ENCODE data around the gene GRIA4.
"Not testable (repeated sequence)": the region's sequence is repeated elsewhere in the genome, so short reads cannot be mapped to it uniquely, and the experiment has no call there.

The GRIA4 gene

DNA sequence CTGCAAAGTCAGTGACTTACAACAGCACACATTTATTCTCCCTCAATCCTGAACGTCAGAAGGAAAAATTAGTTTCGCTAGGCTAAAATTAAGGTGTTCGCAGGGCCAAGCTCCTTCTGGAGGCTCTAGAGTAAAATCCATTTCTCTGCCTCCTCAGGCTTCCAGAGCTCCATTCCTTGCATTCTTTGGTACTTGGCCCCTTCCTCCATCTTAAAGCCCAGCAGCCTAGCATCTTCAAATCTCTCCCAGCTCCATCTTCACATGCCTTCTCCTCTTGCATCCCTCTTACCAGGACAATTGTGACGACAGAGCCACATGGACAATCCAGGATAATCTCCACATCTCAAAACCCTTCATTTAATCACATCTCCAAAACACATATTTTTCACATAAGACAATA, 165.0 kb downstream of the GRIA4 start:
- no peaks in the 10 kb centered on the region for H3K27me3 ChIP-seq (ENCODE audit: control insufficient read depth in 2 of 2, insufficient read depth in 2 of 2, low read length in 2 of 2)
- no peaks in the 10 kb centered on the region for H3K4me1 ChIP-seq (ENCODE audit: control insufficient read depth in 2 of 2, insufficient read depth in 2 of 2, low read length in 2 of 2)
- no peaks in the 10 kb centered on the region for H3K36me3 ChIP-seq (ENCODE audit: control insufficient read depth in 2 of 2, insufficient read depth in 2 of 2, low read length in 2 of 2)
- H3K4me3 ChIP-seq (ENCODE audit: low read length in 2 of 2) = no peak overlapping the region
- H3K27ac ChIP-seq (ENCODE audit: low read depth in 2 of 2, low read length in 2 of 2) = no peak overlapping the region
- no peak overlapping the region for H3K9ac ChIP-seq (ENCODE audit: low read depth in 1 of 2, low read length in 2 of 2)
- no peaks in the 10 kb centered on the region for H3K9me3 ChIP-seq (ENCODE audit: control insufficient read depth in 2 of 2, low read length in 2 of 2)

DNA sequence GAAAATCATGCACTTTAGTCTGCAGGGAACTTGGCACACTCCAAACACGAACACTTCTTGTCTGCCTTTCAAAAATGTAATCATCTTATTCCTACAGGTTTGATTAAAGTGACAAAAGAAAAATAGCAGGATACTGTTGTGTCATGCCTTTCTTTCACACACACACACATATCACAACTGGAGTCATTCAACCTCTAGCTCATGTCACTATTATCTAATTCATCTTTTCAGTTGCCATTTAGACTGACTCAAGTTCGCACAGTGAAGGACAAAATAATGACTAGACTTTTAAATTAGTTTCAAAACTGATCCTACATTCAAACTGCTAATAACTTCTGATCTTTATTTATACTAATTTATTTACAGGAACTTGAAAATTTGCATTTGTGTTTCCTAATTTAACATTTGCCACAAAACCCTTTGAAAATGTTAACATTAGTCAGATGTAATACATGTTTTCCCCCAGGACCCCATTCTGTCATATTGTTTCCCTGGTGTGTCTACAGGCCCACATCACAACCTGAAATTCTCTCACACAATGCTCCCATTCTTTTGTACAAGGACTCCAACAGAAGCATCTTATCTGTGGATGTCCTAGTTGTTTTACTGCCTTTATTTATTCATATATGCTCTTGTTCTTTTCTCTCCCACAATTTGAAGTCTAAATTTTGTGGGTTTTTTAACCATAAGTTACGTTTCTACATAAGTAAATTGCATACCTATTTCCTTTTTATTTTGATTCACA, 171.1 kb downstream of the GRIA4 start:
- Histone ChIP-seq H3K4me3 (ENCODE audit: low read length in 2 of 2) (no peak overlapping the region), H3K9me3 (ENCODE audit: control insufficient read depth in 2 of 2, low read length in 2 of 2) (no peaks in the 10 kb centered on the region), H3K27ac (ENCODE audit: low read depth in 2 of 2, low read length in 2 of 2) (no peak overlapping the region), H3K36me3 (ENCODE audit: control insufficient read depth in 2 of 2, insufficient read depth in 2 of 2, low read length in 2 of 2) (no peaks in the 10 kb centered on the region), H3K27me3 (ENCODE audit: control insufficient read depth in 2 of 2, insufficient read depth in 2 of 2, low read length in 2 of 2) (no peaks in the 10 kb centered on the region), H3K9ac (ENCODE audit: low read depth in 1 of 2, low read length in 2 of 2) (no peak overlapping the region), H3K4me1 (ENCODE audit: control insufficient read depth in 2 of 2, insufficient read depth in 2 of 2, low read length in 2 of 2) (no peaks in the 10 kb centered on the region)

DNA sequence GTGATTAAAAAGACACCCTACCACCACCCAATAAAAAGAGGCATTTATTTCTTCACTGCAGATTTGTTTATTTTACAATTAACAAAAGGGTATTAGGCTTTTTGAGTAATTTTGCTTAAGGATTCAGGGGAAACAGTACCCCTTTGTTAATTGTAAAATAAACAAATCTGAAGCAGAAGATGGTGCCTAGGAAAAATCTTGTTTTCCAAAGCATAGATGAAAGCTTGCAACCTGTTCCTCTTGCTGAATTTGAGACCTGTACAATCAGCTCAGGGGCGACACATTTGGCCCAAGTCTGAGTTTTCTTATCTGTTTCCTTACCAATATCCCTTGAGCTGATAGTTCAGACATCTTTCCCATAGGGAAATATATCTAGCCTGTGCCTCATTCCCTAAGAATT, 171.9 kb downstream of the GRIA4 start:
- Histone ChIP-seq H3K36me3 (ENCODE audit: control insufficient read depth in 2 of 2, insufficient read depth in 2 of 2, low read length in 2 of 2) (no peaks in the 10 kb centered on the region), H3K4me3 (ENCODE audit: low read length in 2 of 2) (no peak overlapping the region), H3K9me3 (ENCODE audit: control insufficient read depth in 2 of 2, low read length in 2 of 2) (no peaks in the 10 kb centered on the region), H3K9ac (ENCODE audit: low read depth in 1 of 2, low read length in 2 of 2) (no peak overlapping the region), H3K27ac (ENCODE audit: low read depth in 2 of 2, low read length in 2 of 2) (no peak overlapping the region), H3K27me3 (ENCODE audit: control insufficient read depth in 2 of 2, insufficient read depth in 2 of 2, low read length in 2 of 2) (no peaks in the 10 kb centered on the region), H3K4me1 (ENCODE audit: control insufficient read depth in 2 of 2, insufficient read depth in 2 of 2, low read length in 2 of 2) (no peaks in the 10 kb centered on the region)

DNA sequence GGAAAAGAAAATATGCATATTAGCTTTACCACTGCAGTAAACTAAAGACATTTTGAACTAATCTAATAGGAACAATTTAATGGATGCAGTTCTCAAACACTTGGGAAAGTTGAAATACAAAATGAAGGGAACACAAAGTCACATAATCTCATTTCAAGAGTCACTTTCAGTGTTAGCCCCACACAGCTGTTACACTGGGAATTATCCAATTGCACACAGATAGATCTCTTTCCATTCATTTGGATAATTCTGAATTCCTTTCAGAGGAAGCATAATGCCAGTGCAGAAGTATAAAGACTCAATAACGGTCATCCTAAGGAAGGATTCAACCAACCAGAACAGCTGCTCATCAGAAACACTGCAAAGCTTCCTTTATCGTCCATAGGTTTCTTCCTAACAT, 173.3 kb downstream of the GRIA4 start:
- Histone ChIP-seq H3K4me1 (ENCODE audit: control insufficient read depth in 2 of 2, insufficient read depth in 2 of 2, low read length in 2 of 2) (no peaks in the 10 kb centered on the region), H3K27ac (ENCODE audit: low read depth in 2 of 2, low read length in 2 of 2) (no peak overlapping the region), H3K27me3 (ENCODE audit: control insufficient read depth in 2 of 2, insufficient read depth in 2 of 2, low read length in 2 of 2) (no peaks in the 10 kb centered on the region), H3K36me3 (ENCODE audit: control insufficient read depth in 2 of 2, insufficient read depth in 2 of 2, low read length in 2 of 2) (no peaks in the 10 kb centered on the region), H3K9me3 (ENCODE audit: control insufficient read depth in 2 of 2, low read length in 2 of 2) (no peaks in the 10 kb centered on the region), H3K4me3 (ENCODE audit: low read length in 2 of 2) (no peak overlapping the region), H3K9ac (ENCODE audit: low read depth in 1 of 2, low read length in 2 of 2) (no peak overlapping the region)

DNA sequence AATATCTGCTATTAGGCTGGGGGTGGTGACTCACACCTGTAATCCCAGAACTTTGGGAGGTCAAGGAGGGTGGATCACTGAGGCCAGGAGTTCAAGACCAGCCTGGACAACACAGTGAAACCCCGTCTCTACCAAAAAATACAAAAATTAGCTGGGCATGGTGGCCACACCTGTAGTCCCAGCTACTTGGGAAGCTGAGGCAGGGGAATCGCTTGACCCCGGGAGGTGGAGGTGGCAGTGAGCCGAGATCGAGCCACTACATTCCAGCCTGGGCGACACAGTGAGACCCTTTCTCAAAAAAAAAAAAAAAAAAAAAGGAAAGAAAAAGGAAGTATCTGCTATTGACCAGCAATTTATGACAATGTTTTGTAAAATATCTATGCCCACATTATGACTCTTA, 176.0 kb downstream of the GRIA4 start:
- not testable (repeated sequence) for H3K36me3 ChIP-seq (ENCODE audit: control insufficient read depth in 2 of 2, insufficient read depth in 2 of 2, low read length in 2 of 2); H3K9me3 ChIP-seq (ENCODE audit: control insufficient read depth in 2 of 2, low read length in 2 of 2); H3K27me3 ChIP-seq (ENCODE audit: control insufficient read depth in 2 of 2, insufficient read depth in 2 of 2, low read length in 2 of 2)

DNA sequence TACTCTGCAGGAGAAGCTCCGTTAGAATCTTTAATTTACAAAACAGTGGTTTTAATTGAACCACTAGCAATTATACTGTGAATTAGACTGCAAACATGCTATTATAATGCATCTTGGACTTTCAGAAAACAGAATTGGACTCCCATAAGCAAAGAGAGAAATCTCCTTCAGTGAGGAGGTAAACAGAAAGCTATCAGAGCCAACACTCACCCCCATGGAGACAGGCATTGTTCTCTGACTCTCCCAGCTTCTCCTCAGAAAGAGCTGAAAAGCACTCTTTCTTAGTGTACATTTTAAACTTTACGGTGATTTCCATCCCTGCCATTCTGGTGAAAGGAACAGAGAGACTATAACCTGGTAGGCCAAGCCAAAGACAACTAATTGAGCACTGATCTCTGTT, 176.9 kb downstream of the GRIA4 start:
- Histone ChIP-seq H3K27ac (ENCODE audit: low read depth in 2 of 2, low read length in 2 of 2) (no peak overlapping the region), H3K4me1 (ENCODE audit: control insufficient read depth in 2 of 2, insufficient read depth in 2 of 2, low read length in 2 of 2) (no peaks in the 10 kb centered on the region), H3K36me3 (ENCODE audit: control insufficient read depth in 2 of 2, insufficient read depth in 2 of 2, low read length in 2 of 2) (no peaks in the 10 kb centered on the region), H3K27me3 (ENCODE audit: control insufficient read depth in 2 of 2, insufficient read depth in 2 of 2, low read length in 2 of 2) (no peaks in the 10 kb centered on the region), H3K9me3 (ENCODE audit: control insufficient read depth in 2 of 2, low read length in 2 of 2) (no peaks in the 10 kb centered on the region), H3K9ac (ENCODE audit: low read depth in 1 of 2, low read length in 2 of 2) (no peak overlapping the region), H3K4me3 (ENCODE audit: low read length in 2 of 2) (no peak overlapping the region)

More for the DNA sequence above, 176.0 kb downstream of the GRIA4 start:
- H3K27ac ChIP-seq (ENCODE audit: low read depth in 2 of 2, low read length in 2 of 2); H3K9ac ChIP-seq (ENCODE audit: low read depth in 1 of 2, low read length in 2 of 2); H3K4me3 ChIP-seq (ENCODE audit: low read length in 2 of 2); H3K4me1 ChIP-seq (ENCODE audit: control insufficient read depth in 2 of 2, insufficient read depth in 2 of 2, low read length in 2 of 2): not testable (repeated sequence)

DNA sequence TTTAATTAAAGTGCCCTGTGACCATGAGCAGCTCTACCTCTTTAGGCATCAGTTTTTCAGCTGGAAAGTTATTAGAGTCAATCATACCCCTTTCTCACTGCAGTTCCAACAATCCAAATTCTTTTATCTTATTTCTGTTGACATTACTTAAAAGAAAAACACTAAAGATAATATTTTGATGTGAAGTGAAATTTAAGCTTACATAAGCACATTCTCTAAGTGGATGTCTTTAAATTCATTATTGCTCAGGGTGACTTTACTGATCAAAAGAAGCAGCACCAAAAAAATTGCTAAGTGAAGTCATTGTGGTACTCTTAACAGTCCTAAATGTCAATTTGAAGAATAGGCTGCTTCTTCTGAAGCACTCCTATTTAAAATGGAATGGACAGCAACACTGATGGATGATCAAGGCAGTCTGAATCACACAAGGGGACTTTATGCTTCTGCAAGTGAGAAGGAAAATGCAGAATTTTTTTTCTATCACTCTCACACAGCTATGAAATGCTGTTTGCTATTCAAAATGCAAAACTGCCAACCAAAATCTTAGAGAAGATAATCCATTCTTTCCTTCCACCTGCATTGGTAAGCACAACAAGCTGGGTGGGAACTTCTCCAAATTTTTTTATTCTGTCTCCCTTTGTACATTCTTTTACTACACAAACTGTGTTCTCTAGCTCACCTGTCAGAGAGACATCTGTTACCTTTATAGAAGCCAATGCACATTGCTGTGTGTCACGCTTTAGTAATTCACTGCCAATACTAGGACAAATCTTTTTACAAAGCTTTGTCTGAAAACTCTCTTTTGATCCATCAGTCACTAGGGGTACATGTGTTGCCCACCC, 179.9 kb downstream of the GRIA4 start:
- Histone ChIP-seq H3K27ac (ENCODE audit: low read depth in 2 of 2, low read length in 2 of 2) (no peak overlapping the region), H3K36me3 (ENCODE audit: control insufficient read depth in 2 of 2, insufficient read depth in 2 of 2, low read length in 2 of 2) (no peaks in the 10 kb centered on the region), H3K4me1 (ENCODE audit: control insufficient read depth in 2 of 2, insufficient read depth in 2 of 2, low read length in 2 of 2) (no peaks in the 10 kb centered on the region), H3K9ac (ENCODE audit: low read depth in 1 of 2, low read length in 2 of 2) (no peak overlapping the region), H3K9me3 (ENCODE audit: control insufficient read depth in 2 of 2, low read length in 2 of 2) (no peaks in the 10 kb centered on the region), H3K27me3 (ENCODE audit: control insufficient read depth in 2 of 2, insufficient read depth in 2 of 2, low read length in 2 of 2) (no peaks in the 10 kb centered on the region), H3K4me3 (ENCODE audit: low read length in 2 of 2) (no peak overlapping the region)

DNA sequence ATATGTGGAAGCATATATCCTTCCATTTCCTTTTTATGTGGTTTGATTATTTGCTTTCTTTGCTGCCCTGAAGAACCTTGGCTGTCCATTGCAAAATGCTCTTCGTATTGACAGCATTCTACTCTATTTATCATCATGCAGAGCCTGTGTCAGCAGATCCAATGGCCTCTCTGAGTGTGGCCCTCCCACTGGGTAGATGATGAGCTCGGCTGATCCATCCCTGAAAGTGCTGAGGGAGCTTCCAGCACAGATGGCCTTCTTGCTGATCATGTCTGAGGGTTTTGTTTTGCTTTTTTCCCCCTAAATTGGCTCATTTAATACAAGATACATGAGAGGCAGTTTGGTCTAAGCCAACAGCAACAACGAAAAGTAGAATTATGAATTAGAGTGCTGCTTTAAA, 181.0 kb downstream of the GRIA4 start:
- no peak overlapping the region for H3K9ac ChIP-seq (ENCODE audit: low read depth in 1 of 2, low read length in 2 of 2)
- no peaks in the 10 kb centered on the region for H3K36me3 ChIP-seq (ENCODE audit: control insufficient read depth in 2 of 2, insufficient read depth in 2 of 2, low read length in 2 of 2)
- no peaks in the 10 kb centered on the region for H3K27me3 ChIP-seq (ENCODE audit: control insufficient read depth in 2 of 2, insufficient read depth in 2 of 2, low read length in 2 of 2)
- no peak overlapping the region for H3K27ac ChIP-seq (ENCODE audit: low read depth in 2 of 2, low read length in 2 of 2)
- H3K9me3 ChIP-seq (ENCODE audit: control insufficient read depth in 2 of 2, low read length in 2 of 2) = no peaks in the 10 kb centered on the region
- no peaks in the 10 kb centered on the region for H3K4me1 ChIP-seq (ENCODE audit: control insufficient read depth in 2 of 2, insufficient read depth in 2 of 2, low read length in 2 of 2)
- H3K4me3 ChIP-seq (ENCODE audit: low read length in 2 of 2) = no peak overlapping the region

DNA sequence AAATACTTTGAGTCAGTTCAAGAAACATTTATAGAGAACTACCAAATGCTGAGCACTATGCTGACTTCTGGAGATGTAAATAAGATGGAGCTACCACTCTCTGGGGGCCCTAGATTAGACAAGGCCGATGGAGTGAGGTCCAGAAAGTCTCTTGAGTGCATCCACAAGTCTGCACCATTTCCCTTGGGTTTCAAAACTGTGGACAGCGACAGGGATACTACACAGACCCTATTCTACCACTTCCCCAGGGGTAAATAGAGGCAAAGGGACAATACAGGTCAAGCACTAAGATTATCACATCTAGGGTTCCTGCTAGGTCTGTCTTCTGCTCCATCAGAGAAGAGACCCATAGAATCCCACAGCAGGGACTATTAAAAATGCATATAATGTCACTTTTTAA, 183.2 kb downstream of the GRIA4 start:
- Histone ChIP-seq H3K9me3 (ENCODE audit: control insufficient read depth in 2 of 2, low read length in 2 of 2) (no peaks in the 10 kb centered on the region), H3K9ac (ENCODE audit: low read depth in 1 of 2, low read length in 2 of 2) (no peak overlapping the region), H3K27ac (ENCODE audit: low read depth in 2 of 2, low read length in 2 of 2) (no peak overlapping the region)

DNA sequence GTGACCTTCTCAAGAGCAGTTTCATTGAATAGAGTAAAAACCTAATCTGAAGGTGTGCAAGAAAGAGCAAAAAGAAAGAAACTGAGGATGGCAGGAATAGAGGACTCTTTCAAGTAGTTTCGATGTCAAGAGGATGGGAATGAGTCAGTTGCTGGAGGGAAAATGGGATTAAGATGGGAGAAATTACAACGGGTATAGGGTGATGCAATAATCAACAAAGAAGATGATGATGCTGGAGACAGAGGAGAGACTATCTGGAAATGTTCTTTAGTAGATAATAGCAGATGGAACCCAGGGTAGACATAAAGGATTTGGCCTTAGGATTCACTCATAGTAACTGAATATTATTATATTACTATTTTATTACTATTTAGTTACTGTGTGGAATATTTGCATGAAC, 189.4 kb downstream of the GRIA4 start:
- Histone ChIP-seq H3K9me3 (ENCODE audit: control insufficient read depth in 2 of 2, low read length in 2 of 2) (no peaks in the 10 kb centered on the region), H3K4me3 (ENCODE audit: low read length in 2 of 2) (no peak overlapping the region), H3K36me3 (ENCODE audit: control insufficient read depth in 2 of 2, insufficient read depth in 2 of 2, low read length in 2 of 2) (no peaks in the 10 kb centered on the region), H3K9ac (ENCODE audit: low read depth in 1 of 2, low read length in 2 of 2) (no peak overlapping the region), H3K27me3 (ENCODE audit: control insufficient read depth in 2 of 2, insufficient read depth in 2 of 2, low read length in 2 of 2) (no peaks in the 10 kb centered on the region), H3K4me1 (ENCODE audit: control insufficient read depth in 2 of 2, insufficient read depth in 2 of 2, low read length in 2 of 2) (no peaks in the 10 kb centered on the region), H3K27ac (ENCODE audit: low read depth in 2 of 2, low read length in 2 of 2) (no peak overlapping the region)

More for the DNA sequence above, 183.2 kb downstream of the GRIA4 start:
- no peaks in the 10 kb centered on the region for H3K4me1 ChIP-seq (ENCODE audit: control insufficient read depth in 2 of 2, insufficient read depth in 2 of 2, low read length in 2 of 2)
- no peaks in the 10 kb centered on the region for H3K27me3 ChIP-seq (ENCODE audit: control insufficient read depth in 2 of 2, insufficient read depth in 2 of 2, low read length in 2 of 2)
- no peaks in the 10 kb centered on the region for H3K36me3 ChIP-seq (ENCODE audit: control insufficient read depth in 2 of 2, insufficient read depth in 2 of 2, low read length in 2 of 2)
- H3K4me3 ChIP-seq (ENCODE audit: low read length in 2 of 2) = no peak overlapping the region

Data from mucosa of rectum (tissue), 2 donors.